Astrocyte (in vitro differentiated cells and primary cell): Measurements from ENCODE around the gene USP9X.

Source experiments
- EZH2 ChIP-seq: IDR thresholded peaks from 2 replicates; pipeline ENCODE4 v1.6.1; 2012; ENCODE audit warnings: mild to moderate bottlenecking, low read length, inconsistent platforms; ENCODE audit not compliant: insufficient read depth
- TF ChIP-seq, protein P1 (sequence below): IDR thresholded peaks from 2 replicates; pipeline ENCODE4 v1.5.1; 2011; ENCODE audit warnings: low read depth, mild to moderate bottlenecking, inconsistent platforms, low read length, moderate library complexity; ENCODE audit not compliant: insufficient read depth

DNA sequence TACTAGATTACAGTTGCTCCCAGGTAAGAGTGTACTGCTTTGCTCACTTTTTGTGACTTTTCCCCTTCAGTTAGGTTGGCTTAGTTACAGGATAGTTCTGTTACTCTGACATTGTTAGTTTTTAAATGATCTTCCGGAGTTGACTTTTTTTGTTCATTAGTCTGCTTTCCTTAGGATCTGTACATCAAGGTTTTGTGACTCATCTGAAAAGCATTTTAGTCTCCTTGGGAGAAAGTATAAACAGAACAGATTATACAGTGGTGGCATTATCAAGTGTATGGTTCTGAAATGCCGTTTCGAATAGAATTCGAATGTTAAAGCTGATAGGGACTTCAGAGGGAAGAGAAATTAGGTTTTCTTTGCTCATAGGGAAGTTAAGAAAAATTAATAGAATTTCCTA lies 63.3 kb downstream of the USP9X start:
- no peak for TF ChIP-seq EZH2
- TF ChIP-seq, protein P1, sequence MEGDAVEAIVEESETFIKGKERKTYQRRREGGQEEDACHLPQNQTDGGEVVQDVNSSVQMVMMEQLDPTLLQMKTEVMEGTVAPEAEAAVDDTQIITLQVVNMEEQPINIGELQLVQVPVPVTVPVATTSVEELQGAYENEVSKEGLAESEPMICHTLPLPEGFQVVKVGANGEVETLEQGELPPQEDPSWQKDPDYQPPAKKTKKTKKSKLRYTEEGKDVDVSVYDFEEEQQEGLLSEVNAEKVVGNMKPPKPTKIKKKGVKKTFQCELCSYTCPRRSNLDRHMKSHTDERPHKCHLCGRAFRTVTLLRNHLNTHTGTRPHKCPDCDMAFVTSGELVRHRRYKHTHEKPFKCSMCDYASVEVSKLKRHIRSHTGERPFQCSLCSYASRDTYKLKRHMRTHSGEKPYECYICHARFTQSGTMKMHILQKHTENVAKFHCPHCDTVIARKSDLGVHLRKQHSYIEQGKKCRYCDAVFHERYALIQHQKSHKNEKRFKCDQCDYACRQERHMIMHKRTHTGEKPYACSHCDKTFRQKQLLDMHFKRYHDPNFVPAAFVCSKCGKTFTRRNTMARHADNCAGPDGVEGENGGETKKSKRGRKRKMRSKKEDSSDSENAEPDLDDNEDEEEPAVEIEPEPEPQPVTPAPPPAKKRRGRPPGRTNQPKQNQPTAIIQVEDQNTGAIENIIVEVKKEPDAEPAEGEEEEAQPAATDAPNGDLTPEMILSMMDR, result no peak
